Choroid plexus epithelial cell (primary cell): ENCODE results near the gene PRAMEF25.
"Not testable (repeated sequence)": the region's sequence is repeated elsewhere in the genome, so short reads cannot be mapped to it uniquely, and the experiment has no call there.

Experiments
- DNase-seq: peaks from one replicate; pipeline ENCODE4 v3.0.0-alpha.2; 2010; ENCODE audit warnings: low read depth
- H3K4me3 ChIP-seq: 2 replicates; pipeline ENCODE4 v1.5.1; 2011; ENCODE audit warnings: low read depth, mild to moderate bottlenecking, control low read depth, low read length, moderate library complexity

The PRAMEF25 gene

DNA sequence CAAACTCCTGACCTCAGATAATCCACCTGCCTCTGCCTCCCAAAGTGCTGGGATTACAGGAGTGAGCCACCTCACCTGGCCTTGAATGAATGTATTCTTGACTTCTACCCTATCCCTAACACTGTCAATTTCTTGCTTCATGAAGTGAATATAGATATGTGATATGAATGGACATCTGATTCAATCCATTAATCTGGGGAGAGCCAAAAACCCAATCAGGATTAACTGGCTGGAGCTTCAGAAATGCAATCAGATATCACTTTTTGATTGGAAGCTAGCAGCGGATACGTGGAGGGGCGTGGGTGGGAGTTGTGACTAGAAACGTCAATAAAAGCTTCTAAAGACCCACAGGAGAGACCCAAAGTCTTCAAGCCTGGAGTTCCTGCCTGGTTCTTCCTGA, at the start of gene PRAMEF25:
TSS of gene PRAMEF25 (plus strand) at position 301 of the 400 bp plus-strand sequence. CDS start 2,920 bp downstream, outside the sequence.
- not testable (repeated sequence) for DNase-seq, H3K4me3 ChIP-seq

GRCh38 chr1:13056475-13056874, 14.1 kb upstream of the PRAMEF25 start, which contains the start of gene PRAMEF27:
PRAMEF27 (minus strand) TSS chr1:13056575; CDS start chr1:13053659, 2,916 bp downstream.
- H3K4me3 ChIP-seq, DNase-seq: not testable (repeated sequence)

DNA sequence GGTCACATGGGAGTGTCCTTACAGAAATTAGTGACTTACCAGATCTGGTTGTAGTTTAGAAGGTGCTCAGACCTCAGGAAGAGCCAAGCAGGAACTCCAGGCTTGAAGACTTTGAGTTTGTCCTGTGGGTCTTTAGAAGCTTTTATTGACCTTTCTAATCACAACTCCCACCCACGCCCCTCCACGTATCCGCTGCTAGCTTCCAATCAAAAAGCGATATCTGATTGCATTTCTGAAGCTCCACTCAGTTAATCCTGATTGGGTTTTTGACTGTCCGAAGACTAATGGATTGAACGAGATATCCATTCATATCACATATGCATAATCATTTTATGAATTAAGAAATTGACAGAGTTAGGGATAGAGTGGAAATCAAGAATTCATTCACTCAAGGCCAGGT, 46.2 kb downstream of the PRAMEF25 start, which contains the start of gene HNRNPCL2:
TSS of gene HNRNPCL2 (minus strand) at position 101 of the 400 bp plus-strand sequence. CDS start 454 bp downstream, outside the sequence.
- not testable (repeated sequence) for DNase-seq, H3K4me3 ChIP-seq
